Measurements from ENCODE around the gene ITCH.
"Not testable (repeated sequence)": the region's sequence is repeated elsewhere in the genome, so short reads cannot be mapped to it uniquely, and the experiment has no call there.

ITCH gene

GRCh38 chr20:34382174-34382573 lies 19.1 kb downstream of the ITCH start:
- no peak for DNase-seq (ENCODE audit: low read depth)

GRCh38 chr20:34382877-34383455 lies 19.9 kb downstream of the ITCH start:
- DNase-seq (ENCODE audit: low read depth) = not testable (repeated sequence)

GRCh38 chr20:34385464-34385863 lies 22.4 kb downstream of the ITCH start:
- no peak for DNase-seq (ENCODE audit: low read depth)

GRCh38 chr20:34388000-34388399 lies 24.9 kb downstream of the ITCH start:
- DNase-seq (ENCODE audit: low read depth) = no peak

- no peak for DNase-seq (ENCODE audit: low read depth)
These were observed 25.6 kb downstream of the ITCH start for GRCh38 chr20:34388678-34389077.

- no peak for DNase-seq (ENCODE audit: low read depth)
These were observed 26.3 kb downstream of the ITCH start for GRCh38 chr20:34389206-34389953.

GRCh38 chr20:34389954-34390555 lies 27.0 kb downstream of the ITCH start:
- DNase-seq (ENCODE audit: low read depth) = no peak

- no peak for DNase-seq (ENCODE audit: low read depth)
These were observed 33.3 kb downstream of the ITCH start for GRCh38 chr20:34396408-34396807.

- DNase-seq (ENCODE audit: low read depth) = no peak
These were observed 34.0 kb downstream of the ITCH start for GRCh38 chr20:34397096-34397495.

- peak; percentile 37 for DNase-seq (ENCODE audit: low read depth)
These were observed 37.7 kb downstream of the ITCH start for GRCh38 chr20:34400776-34401175.

- DNase-seq (ENCODE audit: low read depth) = no peak
These were observed 38.8 kb downstream of the ITCH start for GRCh38 chr20:34401741-34402455.

- no peak for DNase-seq (ENCODE audit: low read depth)
These were observed 39.4 kb downstream of the ITCH start for GRCh38 chr20:34402461-34402860.

GRCh38 chr20:34403063-34403827 lies 40.2 kb downstream of the ITCH start:
- DNase-seq (ENCODE audit: low read depth) = no peak

- DNase-seq (ENCODE audit: low read depth) = no peak
These were observed 40.8 kb downstream of the ITCH start for GRCh38 chr20:34403908-34404307.

- no peak for DNase-seq (ENCODE audit: low read depth)
These were observed 41.7 kb downstream of the ITCH start for GRCh38 chr20:34404803-34405202.

GRCh38 chr20:34405247-34405651 lies 42.2 kb downstream of the ITCH start:
- DNase-seq (ENCODE audit: low read depth) = not testable (repeated sequence)

- not testable (repeated sequence) for DNase-seq (ENCODE audit: low read depth)
These were observed 42.9 kb downstream of the ITCH start for GRCh38 chr20:34405942-34406341.

- no peak for DNase-seq (ENCODE audit: low read depth)
These were observed 44.9 kb downstream of the ITCH start for GRCh38 chr20:34407962-34408474.

- DNase-seq (ENCODE audit: low read depth) = no peak
These were observed 47.3 kb downstream of the ITCH start for GRCh38 chr20:34410336-34410735.

- DNase-seq (ENCODE audit: low read depth) = no peak
These were observed 49.4 kb downstream of the ITCH start for GRCh38 chr20:34412453-34412852.

- DNase-seq (ENCODE audit: low read depth) = not testable (repeated sequence)
These were observed 51.5 kb downstream of the ITCH start for GRCh38 chr20:34414525-34414924.

GRCh38 chr20:34415079-34415478 lies 52.0 kb downstream of the ITCH start:
- no peak for DNase-seq (ENCODE audit: low read depth)

Data from non-pigmented ciliary epithelial cell (primary cell).